PFSK-1 (cell line): Measurements from ENCODE around the gene CDC42BPG.

ENCODE experiments used
- FOXP2 ChIP-seq: optimal IDR thresholded peaks from 2 replicates; pipeline ENCODE3; 2011; ENCODE audit warnings: borderline replicate concordance, control low read depth, inconsistent platforms; ENCODE audit not compliant: insufficient read depth; ENCODE audit errors: extremely low read length, extremely low read depth
- POLR2AphosphoS5 ChIP-seq: IDR thresholded peaks from 2 replicates; pipeline ENCODE4 v1.6.1; 2012; ENCODE audit warnings: low read depth, mild to moderate bottlenecking, control low read depth, low read length, moderate library complexity
- SIN3A ChIP-seq: IDR thresholded peaks from 2 replicates; pipeline ENCODE4 v1.6.1; 2012; ENCODE audit warnings: mild to moderate bottlenecking, low read length, moderate library complexity, borderline replicate concordance; ENCODE audit not compliant: insufficient read depth
- TAF1 ChIP-seq: IDR thresholded peaks from 2 replicates; pipeline ENCODE4 v1.6.1; 2012; ENCODE audit warnings: low read length, control low read depth, borderline replicate concordance; ENCODE audit not compliant: insufficient read depth
- TF ChIP-seq, protein P1 (sequence below), 2 experiments: IDR thresholded peaks; 2 replicates each; pipeline versions ENCODE4 v1.6.1 to v1.8.0; 2011 to 2012; ENCODE audit warnings: low read depth in 2 of 2, low read length in 2 of 2, control low read depth in 1 of 2, inconsistent platforms in 1 of 2, mild to moderate bottlenecking in 1 of 2, moderate library complexity in 1 of 2; ENCODE audit not compliant: insufficient read depth in 1 of 2

CDC42BPG gene

DNA sequence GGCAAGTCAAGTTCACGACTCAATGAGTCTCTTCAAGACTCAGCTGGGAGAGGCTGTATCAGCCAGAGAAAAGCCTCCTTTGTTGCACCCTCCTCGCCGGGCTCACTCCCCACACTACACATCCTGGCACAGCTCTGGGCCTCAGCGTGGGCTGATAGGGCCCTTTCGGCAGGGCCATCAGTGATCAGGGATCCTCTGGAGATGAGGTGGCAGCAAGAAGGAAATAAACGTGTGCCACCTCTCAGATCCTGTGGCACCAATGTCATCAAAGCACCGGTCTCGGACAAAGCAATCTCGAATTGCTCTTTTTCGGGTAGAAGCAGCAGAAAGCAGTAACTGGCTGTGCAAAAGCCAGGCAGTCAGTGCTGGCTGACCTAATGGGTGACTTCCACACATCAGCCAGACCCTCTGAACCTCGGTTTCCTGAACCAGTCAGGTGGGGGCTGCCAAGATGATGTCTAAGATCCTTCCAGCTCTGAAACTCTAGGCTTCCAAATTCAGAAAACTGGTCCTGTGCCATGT, 31.8 kb upstream of the CDC42BPG start:
- TF ChIP-seq, protein P1, sequence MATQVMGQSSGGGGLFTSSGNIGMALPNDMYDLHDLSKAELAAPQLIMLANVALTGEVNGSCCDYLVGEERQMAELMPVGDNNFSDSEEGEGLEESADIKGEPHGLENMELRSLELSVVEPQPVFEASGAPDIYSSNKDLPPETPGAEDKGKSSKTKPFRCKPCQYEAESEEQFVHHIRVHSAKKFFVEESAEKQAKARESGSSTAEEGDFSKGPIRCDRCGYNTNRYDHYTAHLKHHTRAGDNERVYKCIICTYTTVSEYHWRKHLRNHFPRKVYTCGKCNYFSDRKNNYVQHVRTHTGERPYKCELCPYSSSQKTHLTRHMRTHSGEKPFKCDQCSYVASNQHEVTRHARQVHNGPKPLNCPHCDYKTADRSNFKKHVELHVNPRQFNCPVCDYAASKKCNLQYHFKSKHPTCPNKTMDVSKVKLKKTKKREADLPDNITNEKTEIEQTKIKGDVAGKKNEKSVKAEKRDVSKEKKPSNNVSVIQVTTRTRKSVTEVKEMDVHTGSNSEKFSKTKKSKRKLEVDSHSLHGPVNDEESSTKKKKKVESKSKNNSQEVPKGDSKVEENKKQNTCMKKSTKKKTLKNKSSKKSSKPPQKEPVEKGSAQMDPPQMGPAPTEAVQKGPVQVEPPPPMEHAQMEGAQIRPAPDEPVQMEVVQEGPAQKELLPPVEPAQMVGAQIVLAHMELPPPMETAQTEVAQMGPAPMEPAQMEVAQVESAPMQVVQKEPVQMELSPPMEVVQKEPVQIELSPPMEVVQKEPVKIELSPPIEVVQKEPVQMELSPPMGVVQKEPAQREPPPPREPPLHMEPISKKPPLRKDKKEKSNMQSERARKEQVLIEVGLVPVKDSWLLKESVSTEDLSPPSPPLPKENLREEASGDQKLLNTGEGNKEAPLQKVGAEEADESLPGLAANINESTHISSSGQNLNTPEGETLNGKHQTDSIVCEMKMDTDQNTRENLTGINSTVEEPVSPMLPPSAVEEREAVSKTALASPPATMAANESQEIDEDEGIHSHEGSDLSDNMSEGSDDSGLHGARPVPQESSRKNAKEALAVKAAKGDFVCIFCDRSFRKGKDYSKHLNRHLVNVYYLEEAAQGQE (IDR thresholded peaks at IDR 0.05; ENCODE audit: insufficient read depth in 1 of 2, low read depth in 2 of 2, low read length in 2 of 2) = no peak
- TF ChIP-seq TAF1 (no peak), SIN3A (no peak), POLR2AphosphoS5 (no peak), FOXP2 (no peak)

- TF ChIP-seq, protein P1 (IDR thresholded peaks at IDR 0.05; ENCODE audit: insufficient read depth in 1 of 2, low read depth in 2 of 2, low read length in 2 of 2) = no peak
- TF ChIP-seq TAF1 = no peak
These were observed 31.1 kb upstream of the CDC42BPG start for GRCh38 chr11:64875369-64876228.

GRCh38 chr11:64874308-64875240, 30.1 kb upstream of the CDC42BPG start:
- TF ChIP-seq POLR2AphosphoS5 (no peak), FOXP2 (no peak), SIN3A (no peak), TAF1 (no peak)
- TF ChIP-seq, protein P1 (IDR thresholded peaks at IDR 0.05; ENCODE audit: insufficient read depth in 1 of 2, low read depth in 2 of 2, low read length in 2 of 2) = no peak

- no peak for TF ChIP-seq TAF1
- TF ChIP-seq, protein P1 (IDR thresholded peaks at IDR 0.05; ENCODE audit: insufficient read depth in 1 of 2, low read depth in 2 of 2, low read length in 2 of 2) = no peak
- TF ChIP-seq SIN3A = no peak
- no peak for TF ChIP-seq POLR2AphosphoS5
- TF ChIP-seq FOXP2 = no peak
These were observed 28.5 kb upstream of the CDC42BPG start for GRCh38 chr11:64872790-64873488.
